HepG2 (cell line): Measurements from ENCODE around the gene TKFC. TPM values are rescaled to one million over a fixed set of nuclear protein-coding genes. Genes with fewer than 3 reads are reported as not detected.

ENCODE experiments used
- AGO2 ChIP-seq: fragments of 200-400 bp; formaldehyde crosslinking; optimal IDR thresholded peaks from 2 replicates; pipeline ENCODE3; 2017; ENCODE audit warnings: mild to moderate bottlenecking, low read depth, low read length, moderate library complexity
- ARNT2 ChIP-seq: sonication (generic); formaldehyde crosslinking; IDR thresholded peaks from 2 replicates; pipeline ENCODE4 v1.8.0; 2022; ENCODE audit warnings: mild to moderate bottlenecking, low read depth, missing genetic modification reagents, moderate library complexity
- ATF1 ChIP-seq: IDR thresholded peaks from 2 replicates; pipeline ENCODE4 v1.6.1; 2016; ENCODE audit warnings: mild to moderate bottlenecking, control low read depth
- DNMT3B ChIP-seq: conservative IDR thresholded peaks from 2 replicates; pipeline ENCODE4 v1.6.1; 2016; ENCODE audit warnings: missing biosample characterization, control low read depth
- EHMT2 ChIP-seq: fragments of 200-600 bp; sonication (generic); IDR thresholded peaks from 2 replicates; pipeline ENCODE4 v1.7.0; 2017; ENCODE audit warnings: antibody characterized with exemption, low read depth, low read length, borderline replicate concordance
- ISX ChIP-seq: sonication (generic); formaldehyde crosslinking; conservative IDR thresholded peaks from 2 replicates; pipeline ENCODE4 v1.5.0; 2020; ENCODE audit warnings: missing genetic modification reagents
- KLF15 ChIP-seq: sonication (generic); formaldehyde crosslinking; IDR thresholded peaks from 2 replicates; pipeline ENCODE4 v1.8.1; 2023; ENCODE audit warnings: borderline replicate concordance, mild to moderate bottlenecking, inconsistent platforms, missing genetic modification reagents, mixed read lengths
- MAZ ChIP-seq, 2 experiments: sonication (generic) in 1 of 2; formaldehyde crosslinking in 1 of 2; IDR thresholded peaks; 2 replicates each; pipeline versions ENCODE4 v1.5.0 to v1.6.1; 2012 to 2020; ENCODE audit warnings: low read depth in 2 of 2, mild to moderate bottlenecking in 2 of 2, borderline replicate concordance in 1 of 2, improper control_type of control experiment in 1 of 2, low read length in 1 of 2, missing genetic modification reagents in 1 of 2, moderate library complexity in 1 of 2
- MED8 ChIP-seq: sonication (generic); formaldehyde crosslinking; IDR thresholded peaks from 2 replicates; pipeline ENCODE4 v1.8.1; 2023; ENCODE audit warnings: mild to moderate bottlenecking, missing genetic modification reagents; ENCODE audit not compliant: insufficient replicate concordance
- MEF2D ChIP-seq: sonication (generic); formaldehyde crosslinking; IDR thresholded peaks from 2 replicates; pipeline ENCODE4 v1.5.1; 2020; ENCODE audit warnings: mild to moderate bottlenecking, missing genetic modification reagents
- SIN3B ChIP-seq: fragments of 150-350 bp; IDR thresholded peaks from 2 replicates; pipeline ENCODE4 v1.6.1; 2014; ENCODE audit warnings: low read length
- SOX13 ChIP-seq, 3 experiments: fragments of 450-650 bp in 1 of 3; sonication (generic) in 1 of 3; formaldehyde crosslinking in 1 of 3; IDR thresholded peaks in 2 of 3; conservative IDR thresholded peaks in 1 of 3; 2 replicates each; pipeline versions ENCODE4 v1.5.0 to v1.6.1; 2016 to 2020; ENCODE audit warnings: antibody characterized with exemption in 1 of 3, mild to moderate bottlenecking in 1 of 3, missing compliant biosample characterization in 1 of 3, missing genetic modification reagents in 1 of 3, moderate library complexity in 1 of 3
- SP4 ChIP-seq: sonication (generic); formaldehyde crosslinking; IDR thresholded peaks from 2 replicates; pipeline ENCODE4 v1.8.1; 2023; ENCODE audit warnings: mild to moderate bottlenecking, missing genetic modification reagents
- ZC3H4 ChIP-seq: sonication (generic); formaldehyde crosslinking; IDR thresholded peaks from 2 replicates; pipeline ENCODE4 v1.4.0; 2020; ENCODE audit warnings: missing genetic modification reagents, borderline replicate concordance
- ZNF280D ChIP-seq: sonication (generic); formaldehyde crosslinking; IDR thresholded peaks from 2 replicates; pipeline ENCODE4 v1.5.1; 2020; ENCODE audit warnings: mild to moderate bottlenecking, missing genetic modification reagents
- ZNF33B ChIP-seq: sonication (generic); formaldehyde crosslinking; IDR thresholded peaks from 2 replicates; pipeline ENCODE4 v1.5.1; 2020; ENCODE audit warnings: mild to moderate bottlenecking, missing genetic modification reagents
- ZNF441 ChIP-seq: sonication (generic); formaldehyde crosslinking; IDR thresholded peaks from 2 replicates; pipeline ENCODE4 v1.7.0; 2021; ENCODE audit warnings: missing genetic modification reagents, borderline replicate concordance
- ZNF7 ChIP-seq: IDR thresholded peaks from 2 replicates; pipeline ENCODE4 v1.6.1; 2016; ENCODE audit warnings: missing biosample characterization, missing genetic modification reagents
- ZNF772 ChIP-seq: sonication (generic); formaldehyde crosslinking; IDR thresholded peaks from 2 replicates; pipeline ENCODE4 v1.5.0; 2020; ENCODE audit warnings: mild to moderate bottlenecking, missing genetic modification reagents
- ZNF782 ChIP-seq: sonication (generic); formaldehyde crosslinking; IDR thresholded peaks from 2 replicates; pipeline ENCODE4 v1.4.0; 2020; ENCODE audit warnings: missing genetic modification reagents, mild to moderate bottlenecking, borderline replicate concordance
- polyA plus RNA-seq, 8 experiments: library from polyadenylated mRNA; depleted of rRNA in 3 of 8; stranded (reverse) in 7 of 8; unstranded in 1 of 8; fragments of >200 nt; fragmentation: Illumina TruSeq in 4 of 8; extraction: Trizol in 4 of 8; gene quantifications; 2 replicates each; pipeline versions ENCODE4 v1.2.1 to v1.2.3, GENCODE V29; 2011 to 2016; ENCODE audit warnings: low read depth in 4 of 8, missing spikeins in 1 of 8, mixed read lengths in 1 of 8; ENCODE audit not compliant: insufficient read depth in 1 of 8
- total RNA-seq, 5 experiments: library from RNA; depleted of rRNA; stranded (reverse); fragments of >200 nt; fragmentation: Illumina TruSeq; extraction: Trizol; gene quantifications; 2 replicates each; pipeline ENCODE4 v1.2.3, GENCODE V29; 2016; ENCODE audit warnings: low read depth in 1 of 5
- TF ChIP-seq, protein P1 (sequence below): sonication (generic); formaldehyde crosslinking; IDR thresholded peaks from 2 replicates; pipeline ENCODE4 v1.5.1; 2020; ENCODE audit warnings: mild to moderate bottlenecking, missing genetic modification reagents, moderate library complexity

Gene TKFC
- total and polyA plus RNA-seq, 2 of the 13 experiments (the other 11 are each of a cell fraction or from before 2014, with no cell fraction given), result 147 to 197 TPM

GRCh38 chr11:61332797-61333549 lies at the start of gene TKFC, which contains the start of gene DDB1 (continued):
- peak; percentile 66; the same call in 1 of the 2 replicates for TF ChIP-seq KLF15 (CRISPR knock-in tag)
- TF ChIP-seq ZNF772 (CRISPR knock-in tag), result no peak; the same call in 1 of the 2 replicates
- TF ChIP-seq ATF1 (CRISPR knock-in tag), result peak; percentile 44; the same call in 1 of the 2 replicates
- peak; percentile 80 for TF ChIP-seq AGO2
- TF ChIP-seq SOX13 (IDR thresholded peaks at IDR 0.05), result no peak
- peak in 1 of 2 experiments; percentile 56; a peak in 1 of 4 replicates for TF ChIP-seq SOX13 (CRISPR knock-in tag; conservative IDR thresholded peaks at IDR 0.05 in 1 of 2, IDR thresholded peaks at IDR 0.05 in 1 of 2)
- TF ChIP-seq EHMT2, result no peak
- no peak for TF ChIP-seq ISX (CRISPR knock-in tag)
- 0 out of 2 replicates have a peak, but pooled peaks have one; percentile 27 for TF ChIP-seq ZNF441
- 0 out of 2 replicates have a peak, but pooled peaks have one; percentile 44 for TF ChIP-seq ZNF33B (CRISPR knock-in tag)
- no peak for TF ChIP-seq ZNF7 (CRISPR knock-in tag)
- no peak; the same call in 1 of the 2 replicates for TF ChIP-seq DNMT3B (CRISPR knock-in tag)
- peak; percentile 84 for TF ChIP-seq ARNT2 (CRISPR knock-in tag)
- peak; percentile 49 for TF ChIP-seq MED8
- peak; percentile 73 for TF ChIP-seq MEF2D (CRISPR knock-in tag)
- TF ChIP-seq, protein P1, sequence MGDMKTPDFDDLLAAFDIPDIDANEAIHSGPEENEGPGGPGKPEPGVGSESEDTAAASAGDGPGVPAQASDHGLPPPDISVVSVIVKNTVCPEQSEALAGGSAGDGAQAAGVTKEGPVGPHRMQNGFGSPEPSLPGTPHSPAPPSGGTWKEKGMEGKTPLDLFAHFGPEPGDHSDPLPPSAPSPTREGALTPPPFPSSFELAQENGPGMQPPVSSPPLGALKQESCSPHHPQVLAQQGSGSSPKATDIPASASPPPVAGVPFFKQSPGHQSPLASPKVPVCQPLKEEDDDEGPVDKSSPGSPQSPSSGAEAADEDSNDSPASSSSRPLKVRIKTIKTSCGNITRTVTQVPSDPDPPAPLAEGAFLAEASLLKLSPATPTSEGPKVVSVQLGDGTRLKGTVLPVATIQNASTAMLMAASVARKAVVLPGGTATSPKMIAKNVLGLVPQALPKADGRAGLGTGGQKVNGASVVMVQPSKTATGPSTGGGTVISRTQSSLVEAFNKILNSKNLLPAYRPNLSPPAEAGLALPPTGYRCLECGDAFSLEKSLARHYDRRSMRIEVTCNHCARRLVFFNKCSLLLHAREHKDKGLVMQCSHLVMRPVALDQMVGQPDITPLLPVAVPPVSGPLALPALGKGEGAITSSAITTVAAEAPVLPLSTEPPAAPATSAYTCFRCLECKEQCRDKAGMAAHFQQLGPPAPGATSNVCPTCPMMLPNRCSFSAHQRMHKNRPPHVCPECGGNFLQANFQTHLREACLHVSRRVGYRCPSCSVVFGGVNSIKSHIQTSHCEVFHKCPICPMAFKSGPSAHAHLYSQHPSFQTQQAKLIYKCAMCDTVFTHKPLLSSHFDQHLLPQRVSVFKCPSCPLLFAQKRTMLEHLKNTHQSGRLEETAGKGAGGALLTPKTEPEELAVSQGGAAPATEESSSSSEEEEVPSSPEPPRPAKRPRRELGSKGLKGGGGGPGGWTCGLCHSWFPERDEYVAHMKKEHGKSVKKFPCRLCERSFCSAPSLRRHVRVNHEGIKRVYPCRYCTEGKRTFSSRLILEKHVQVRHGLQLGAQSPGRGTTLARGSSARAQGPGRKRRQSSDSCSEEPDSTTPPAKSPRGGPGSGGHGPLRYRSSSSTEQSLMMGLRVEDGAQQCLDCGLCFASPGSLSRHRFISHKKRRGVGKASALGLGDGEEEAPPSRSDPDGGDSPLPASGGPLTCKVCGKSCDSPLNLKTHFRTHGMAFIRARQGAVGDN (CRISPR knock-in tag), result peak; percentile 97
- 0 out of 2 replicates have a peak, but pooled peaks have one; percentile 42 for TF ChIP-seq SIN3B
- TF ChIP-seq ZC3H4 (CRISPR knock-in tag), result no peak
- peak; percentile 27; the same call in 1 of the 2 replicates for TF ChIP-seq MAZ (IDR thresholded peaks at IDR 0.05; ENCODE audit: borderline replicate concordance, low read depth, low read length)
- TF ChIP-seq MAZ (CRISPR knock-in tag; IDR thresholded peaks at IDR 0.05; ENCODE audit: low read depth), result peak; percentile 29; the same call in 1 of the 2 replicates
- TF ChIP-seq ZNF782 (CRISPR knock-in tag), result 0 out of 2 replicates have a peak, but pooled peaks have one; percentile 62
- peak; percentile 82 for TF ChIP-seq SP4 (CRISPR knock-in tag)
- no peak for TF ChIP-seq ZNF280D (CRISPR knock-in tag)
